Dermis microvascular lymphatic vessel endothelial cell (primary cell): ENCODE measurements around the gene ARL16. TPM values are rescaled to one million over a fixed set of nuclear protein-coding genes. Genes with fewer than 3 reads are reported as not detected.

Experiments used
- DNase-seq, 2 donors: peaks; one replicate each; pipeline versions ENCODE4 v3.0.0 to v3.0.0-alpha.2; 2010; ENCODE audit warnings: low read depth in 2 of 2
- total RNA-seq: library from RNA; depleted of rRNA; stranded (reverse); fragments of >200 nt; gene quantifications from 2 replicates; pipeline ENCODE4 v1.2.1, GENCODE V29; 2014

Gene ARL16
- total RNA-seq, 1 donor from 2014 or later: 28.2 TPM

GRCh38 chr17:81672954-81673353 lies 10.6 kb downstream of the ARL16 start:
- DNase-seq: no peak

GRCh38 chr17:81672504-81672903 lies 11.1 kb downstream of the ARL16 start:
- DNase-seq: no peak

GRCh38 chr17:81667754-81668153 lies 15.8 kb downstream of the ARL16 start:
- no peak for DNase-seq

GRCh38 chr17:81666342-81667191 lies 17.0 kb downstream of the ARL16 start, which contains the start of the genes CCDC137 and OXLD1:
Gene CCDC137 (plus strand): TSS chr17:81666737. CDS start chr17:81666767, 30 bp downstream.
Gene OXLD1 (minus strand): TSS chr17:81666605. CDS start chr17:81666577, 28 bp downstream.
- DNase-seq: peak; percentile 92 to 98

GRCh38 chr17:81666092-81666341 lies 17.6 kb downstream of the ARL16 start:
- peak in 1 of 2 donors; percentile 69 for DNase-seq

GRCh38 chr17:81665205-81666091 lies 18.1 kb downstream of the ARL16 start:
- peak in 1 of 2 donors; percentile 31 for DNase-seq

- no peak for DNase-seq
Measured at GRCh38 chr17:81664051-81664470, 19.5 kb downstream of the ARL16 start.

GRCh38 chr17:81662002-81662401 lies 21.6 kb downstream of the ARL16 start:
- DNase-seq: no peak

- DNase-seq: no peak
Measured at GRCh38 chr17:81660441-81660840, 23.2 kb downstream of the ARL16 start.

- no peak for DNase-seq
Measured at GRCh38 chr17:81659038-81659437, 24.6 kb downstream of the ARL16 start.

GRCh38 chr17:81656835-81657234 lies 26.8 kb downstream of the ARL16 start:
- peak in 1 of 2 donors; percentile 31 for DNase-seq

GRCh38 chr17:81656118-81656743 lies 27.4 kb downstream of the ARL16 start, which contains the start of gene PDE6G:
Gene PDE6G (minus strand): TSS chr17:81656542. CDS start chr17:81653305, 3,237 bp downstream.
- no peak for DNase-seq

- DNase-seq: no peak
Measured at GRCh38 chr17:81655378-81656117, 28.0 kb downstream of the ARL16 start.

GRCh38 chr17:81652906-81653771 lies 30.5 kb downstream of the ARL16 start:
- no peak for DNase-seq

- no peak for DNase-seq
Measured at GRCh38 chr17:81651692-81652091, 31.9 kb downstream of the ARL16 start.

GRCh38 chr17:81650951-81651350 lies 32.6 kb downstream of the ARL16 start:
- no peak for DNase-seq

- DNase-seq: no peak
Measured at GRCh38 chr17:81648707-81649085, 34.9 kb downstream of the ARL16 start.

GRCh38 chr17:81648013-81648706 lies 35.4 kb downstream of the ARL16 start:
- DNase-seq: no peak

GRCh38 chr17:81647640-81648012 lies 36.0 kb downstream of the ARL16 start:
- no peak for DNase-seq
